HG02981 (cell line): ENCODE measurements around the gene ACBD3.

Experiments
- ATAC-seq: cut with Tn5 transposase; IDR thresholded peaks from one replicate; pipeline ENCODE4 v1.9.1; 2021; ENCODE audit warnings: mild to moderate bottlenecking, moderate library complexity; ENCODE audit not compliant: unreplicated experiment

ACBD3 gene

DNA sequence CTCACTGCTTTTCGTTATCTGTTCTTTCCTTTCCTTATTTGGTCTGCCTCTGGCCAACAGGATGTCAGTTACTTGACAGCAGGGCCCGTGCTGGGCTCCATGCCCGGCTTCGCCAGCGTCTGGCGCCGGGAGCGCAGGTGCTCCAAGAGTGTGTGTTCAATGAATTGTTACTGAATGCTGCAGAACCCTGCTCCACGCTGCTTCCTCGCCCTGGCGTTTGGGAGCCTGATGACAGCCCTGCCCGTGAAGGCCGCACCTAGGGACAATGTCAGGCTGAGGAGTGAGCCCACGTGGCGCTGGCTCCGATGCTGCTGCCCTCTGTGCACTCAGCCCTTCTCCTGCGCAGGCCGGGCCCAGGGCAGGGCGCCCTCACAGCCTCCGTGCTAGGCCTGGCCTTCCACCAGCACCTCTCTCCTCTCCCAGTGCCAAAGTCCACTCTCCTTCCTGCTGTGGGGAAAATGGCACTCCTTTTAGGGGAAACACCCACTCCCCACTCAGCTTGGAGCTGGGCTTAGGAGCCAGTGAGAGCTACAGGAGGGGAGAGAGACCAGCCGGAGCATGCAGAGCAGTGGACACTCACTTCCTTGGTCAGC lies 51.4 kb downstream of the ACBD3 start:
- no peak for ATAC-seq

- no peak for ATAC-seq
These were observed 52.1 kb downstream of the ACBD3 start for GRCh38 chr1:226134170-226135058.

DNA sequence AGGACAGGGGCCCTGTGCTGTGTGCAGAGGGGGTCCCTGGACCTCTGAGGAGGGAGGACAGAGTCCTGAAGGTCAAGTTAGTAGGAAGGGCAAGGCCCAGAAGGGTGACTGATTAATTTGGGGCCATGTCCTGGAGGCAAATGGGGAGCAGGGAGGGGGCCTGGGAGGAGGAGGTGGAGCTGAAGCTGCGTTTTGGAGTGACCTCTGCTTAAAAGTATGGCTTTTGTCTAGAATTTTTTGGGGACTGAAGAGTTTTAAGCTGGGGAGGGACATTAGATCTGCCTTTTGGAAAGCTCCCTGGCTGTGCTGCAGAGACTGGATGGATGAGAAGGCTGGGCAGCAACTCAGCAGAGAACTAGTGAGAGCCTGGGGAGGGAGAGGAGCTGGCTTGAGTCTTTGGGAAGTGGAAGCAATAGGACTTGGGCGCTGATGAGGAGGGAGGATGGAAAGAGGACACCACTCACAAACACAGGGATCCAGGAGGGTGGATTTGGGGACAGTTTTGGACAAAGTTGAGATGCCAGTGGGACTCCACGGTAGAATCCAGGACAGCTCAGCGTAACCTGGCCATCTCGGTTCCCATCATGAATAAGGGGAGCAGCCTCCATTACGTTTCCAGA lies 52.9 kb downstream of the ACBD3 start:
- no peak for ATAC-seq

DNA sequence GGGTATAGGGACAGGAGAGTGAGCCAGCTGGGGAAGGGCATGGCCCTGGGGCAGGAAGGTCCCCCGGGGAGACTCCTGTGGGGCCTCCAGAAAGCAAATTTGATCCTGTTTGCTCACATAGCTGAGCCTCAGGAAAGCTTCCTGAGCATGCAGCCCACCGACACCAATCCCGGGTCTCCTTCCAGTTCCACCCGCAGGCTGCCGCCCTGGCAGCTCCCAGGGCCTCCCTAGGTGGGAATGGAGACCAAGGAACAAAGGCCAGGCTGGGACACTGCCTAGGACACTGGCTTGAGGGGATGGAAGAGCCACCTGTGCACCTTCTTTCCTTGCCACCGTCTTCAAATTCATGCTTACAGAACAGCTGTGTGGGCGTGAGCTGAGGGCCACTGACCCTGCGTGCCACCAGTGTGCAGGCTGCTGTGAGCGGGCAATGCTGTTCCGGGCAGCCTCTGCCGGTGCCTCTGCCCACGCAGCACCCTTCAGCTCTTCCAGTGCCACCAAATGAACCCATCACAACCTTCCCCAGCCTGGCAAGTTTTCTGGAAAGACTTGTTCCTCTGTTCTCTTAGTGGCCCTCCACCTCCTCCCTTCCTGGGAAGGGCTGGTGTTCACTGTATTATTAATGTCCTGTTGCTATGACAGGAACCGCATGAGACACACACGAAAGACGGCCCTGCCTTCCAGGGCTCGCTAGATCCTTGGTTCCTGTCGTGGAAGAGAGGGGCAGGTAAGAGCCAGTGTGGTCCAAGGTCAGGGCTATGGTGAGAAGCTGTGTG lies 53.6 kb downstream of the ACBD3 start:
- ATAC-seq, result no peak

DNA sequence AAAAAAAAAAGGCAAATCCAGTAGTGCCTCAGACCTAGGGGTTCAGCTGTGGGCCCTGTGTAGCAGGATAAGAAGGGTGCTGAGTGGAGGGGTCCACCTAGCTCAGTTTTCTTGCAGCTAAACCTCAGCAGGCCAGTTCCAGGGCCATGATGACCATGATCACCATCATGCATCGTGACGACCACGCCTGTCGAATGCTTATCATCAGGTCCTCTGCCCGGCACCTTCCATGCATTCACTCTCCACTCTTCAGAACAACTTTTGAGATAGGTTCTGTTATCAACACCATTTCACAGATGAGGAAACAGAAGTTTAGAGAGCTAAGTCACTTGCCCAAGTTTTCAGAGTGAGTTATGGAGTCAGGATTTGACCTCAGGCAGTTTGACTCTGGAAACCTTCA lies 54.9 kb downstream of the ACBD3 start:
- ATAC-seq, result no peak

GRCh38 chr1:226129230-226129629 lies 57.3 kb downstream of the ACBD3 start:
- no peak for ATAC-seq

GRCh38 chr1:226128487-226129075 lies 58.0 kb downstream of the ACBD3 start:
- ATAC-seq, result no peak

- peak; percentile 1 for ATAC-seq
These were observed 59.5 kb downstream of the ACBD3 start for GRCh38 chr1:226126824-226127569.

DNA sequence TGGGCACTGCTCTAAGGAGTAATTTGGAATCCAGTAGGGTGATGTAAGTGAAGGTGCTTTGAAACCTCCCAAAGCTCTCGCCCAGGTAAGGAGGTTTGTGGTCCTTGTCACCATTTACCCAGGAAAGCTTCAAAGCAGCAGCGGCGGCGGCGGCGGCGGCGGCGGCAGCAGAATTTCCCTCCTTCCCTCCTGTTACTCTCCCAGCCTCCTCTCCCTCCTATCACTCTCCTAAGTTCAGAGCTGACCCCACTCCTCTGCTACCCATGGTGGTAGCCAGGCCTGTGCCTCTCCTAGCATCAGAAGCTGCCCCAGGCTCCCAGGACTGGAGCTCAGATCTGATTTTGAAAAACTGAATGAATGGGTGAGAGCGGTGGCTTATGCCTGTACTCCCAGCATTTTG lies 60.7 kb downstream of the ACBD3 start:
- ATAC-seq, result no peak

GRCh38 chr1:226125097-226125630 lies 61.4 kb downstream of the ACBD3 start:
- ATAC-seq, result peak; percentile 21

- ATAC-seq, result no peak
These were observed 62.7 kb downstream of the ACBD3 start for GRCh38 chr1:226123591-226124471.

DNA sequence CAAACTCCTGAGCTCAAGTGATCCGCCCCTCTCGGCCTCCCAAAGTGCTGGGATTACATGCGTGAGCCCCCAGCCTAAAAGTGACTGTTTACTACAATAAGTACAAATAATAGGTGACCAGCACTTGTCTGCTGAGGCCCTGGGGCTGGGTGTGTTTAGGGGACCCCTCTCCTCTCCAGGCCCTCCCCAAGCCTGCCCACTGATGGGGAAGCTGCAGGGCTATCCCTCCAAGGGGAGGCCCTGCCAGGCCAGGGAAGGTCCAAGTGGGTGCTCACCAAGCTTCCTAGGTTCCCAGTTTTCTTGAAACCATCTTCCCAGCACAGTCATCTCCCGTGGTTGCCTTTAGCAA lies 63.4 kb downstream of the ACBD3 start:
- ATAC-seq, result no peak

DNA sequence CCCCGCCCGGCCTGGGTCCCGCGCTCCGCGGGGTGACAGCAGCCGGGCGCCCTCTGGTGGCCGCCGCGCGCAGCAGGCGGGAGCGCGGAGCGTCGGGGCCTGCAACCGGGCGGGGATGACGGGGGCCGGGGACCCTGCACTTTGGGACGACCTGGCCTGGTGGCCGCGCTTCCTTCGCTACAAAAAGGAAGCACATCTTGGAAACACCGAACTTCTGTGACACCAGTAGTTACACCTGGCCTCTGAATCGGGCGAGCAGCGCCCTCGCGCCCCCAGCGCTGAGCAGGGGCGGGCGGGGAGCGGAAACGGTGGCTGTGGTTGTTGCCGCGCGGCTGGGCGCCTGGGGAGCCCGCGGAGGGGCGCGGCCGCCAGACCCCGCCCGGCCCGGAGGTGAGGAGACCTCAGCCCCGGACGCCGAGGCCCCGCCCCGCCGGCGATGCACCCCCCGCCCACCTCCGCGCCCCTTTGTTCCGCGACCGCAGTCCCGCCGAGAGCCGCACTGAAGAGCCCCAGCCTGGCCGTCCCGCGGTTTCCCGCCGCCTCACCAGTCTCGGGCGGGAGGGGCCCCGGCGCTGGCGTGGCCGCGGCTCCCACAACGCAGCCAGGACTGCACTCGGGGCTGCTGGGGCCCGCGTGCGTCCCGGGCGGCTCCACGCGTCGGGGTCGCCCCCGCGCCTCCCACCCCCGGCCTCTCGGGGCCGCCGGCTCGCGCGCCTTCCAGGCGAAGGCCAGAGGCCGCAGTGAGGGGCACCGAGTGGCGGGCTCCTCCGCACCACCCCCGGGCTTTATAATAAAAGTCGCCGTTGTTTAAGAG lies 64.7 kb downstream of the ACBD3 start:
- ATAC-seq, result peak; percentile 61

DNA sequence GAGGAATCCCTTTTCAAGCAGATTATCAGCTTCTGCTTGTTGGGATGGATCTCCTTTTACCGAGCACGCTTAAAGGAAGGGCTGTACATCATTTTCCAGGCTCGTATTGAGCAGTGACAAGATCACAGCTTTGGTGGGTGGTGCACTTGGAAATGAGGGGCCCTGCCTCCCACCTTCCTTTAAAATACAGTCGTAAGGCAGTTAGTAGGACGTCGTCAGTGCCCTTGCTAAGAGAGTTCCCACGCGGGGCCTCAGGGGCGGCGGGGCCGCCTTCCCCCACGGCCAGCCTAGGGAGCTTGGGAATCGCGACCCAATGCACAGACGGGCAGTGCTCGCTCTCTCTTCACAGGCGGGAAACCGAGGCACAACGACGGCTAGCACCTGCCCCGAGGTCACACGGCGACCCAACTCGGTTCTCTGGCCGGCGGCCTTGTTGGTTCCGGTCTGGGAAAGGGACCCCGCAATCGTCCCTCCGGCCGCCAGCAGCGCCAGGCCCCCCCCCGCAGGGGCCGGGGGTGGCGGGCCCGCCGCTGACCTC lies 65.4 kb downstream of the ACBD3 start:
- ATAC-seq, result no peak

GRCh38 chr1:226120398-226120797 lies 66.1 kb downstream of the ACBD3 start:
- no peak for ATAC-seq

GRCh38 chr1:226119169-226119568 lies 67.4 kb downstream of the ACBD3 start:
- ATAC-seq, result no peak

DNA sequence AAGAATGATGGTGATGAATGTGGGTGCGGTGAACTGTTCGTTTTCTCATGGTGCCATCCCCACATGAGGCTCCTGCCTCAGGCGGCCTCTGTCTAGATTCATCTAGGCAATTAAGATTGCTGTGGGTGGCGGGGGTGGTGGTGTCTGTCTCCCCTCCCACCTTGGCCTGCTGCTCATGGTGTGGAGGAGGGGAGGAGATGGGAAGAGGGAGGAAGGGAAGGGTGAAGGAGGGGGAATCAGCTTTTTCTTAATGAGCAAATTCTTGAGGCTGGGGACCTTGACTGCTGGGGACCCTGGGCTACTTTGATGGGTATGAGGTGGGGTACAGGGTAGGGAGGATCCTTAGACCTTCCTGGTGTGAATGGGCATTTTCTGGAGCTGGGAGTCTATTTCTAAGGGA lies 68.2 kb downstream of the ACBD3 start:
- no peak for ATAC-seq

- no peak for ATAC-seq
These were observed 69.2 kb downstream of the ACBD3 start for GRCh38 chr1:226117330-226117729.
